ENCODE measurements around the gene CCM2L.

DNA sequence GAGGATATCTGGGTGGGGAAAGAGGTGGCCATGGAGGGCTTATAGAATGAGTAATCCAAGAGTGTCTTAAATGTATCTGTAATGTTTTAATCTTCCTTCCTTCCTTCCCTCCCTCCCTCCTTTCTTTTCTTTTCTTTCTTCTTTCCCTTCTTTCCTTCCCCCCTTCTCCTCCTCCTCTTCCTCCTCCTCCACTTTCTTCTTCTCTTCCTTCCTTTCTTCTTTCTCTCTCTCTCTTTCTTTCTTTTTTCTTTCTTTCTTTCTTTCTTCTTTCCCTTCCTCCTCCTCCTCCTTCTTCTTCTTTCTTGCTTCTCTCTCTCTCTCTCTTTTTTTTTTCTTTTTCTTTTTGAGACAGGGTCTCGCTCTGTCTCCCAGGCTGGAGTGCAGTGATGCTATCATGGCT lies 49.0 kb downstream of the CCM2L start:
- TF ChIP-seq MTA3 (IDR thresholded peaks at IDR 0.05; ENCODE audit: borderline replicate concordance, low read length) (no peak), HDAC2 (IDR thresholded peaks at IDR 0.05) (no peak), EZH2 (IDR thresholded peaks at IDR 0.05; ENCODE audit: borderline replicate concordance, control insufficient read depth, low read depth, low read length) (no peak), POLR2A (IDR thresholded peaks at IDR 0.05; ENCODE audit: low read depth, low read length) (no peak), RELA (IDR thresholded peaks at IDR 0.05; ENCODE audit: borderline replicate concordance, partially characterized antibody) (no peak)
- TF ChIP-seq, protein P1, sequence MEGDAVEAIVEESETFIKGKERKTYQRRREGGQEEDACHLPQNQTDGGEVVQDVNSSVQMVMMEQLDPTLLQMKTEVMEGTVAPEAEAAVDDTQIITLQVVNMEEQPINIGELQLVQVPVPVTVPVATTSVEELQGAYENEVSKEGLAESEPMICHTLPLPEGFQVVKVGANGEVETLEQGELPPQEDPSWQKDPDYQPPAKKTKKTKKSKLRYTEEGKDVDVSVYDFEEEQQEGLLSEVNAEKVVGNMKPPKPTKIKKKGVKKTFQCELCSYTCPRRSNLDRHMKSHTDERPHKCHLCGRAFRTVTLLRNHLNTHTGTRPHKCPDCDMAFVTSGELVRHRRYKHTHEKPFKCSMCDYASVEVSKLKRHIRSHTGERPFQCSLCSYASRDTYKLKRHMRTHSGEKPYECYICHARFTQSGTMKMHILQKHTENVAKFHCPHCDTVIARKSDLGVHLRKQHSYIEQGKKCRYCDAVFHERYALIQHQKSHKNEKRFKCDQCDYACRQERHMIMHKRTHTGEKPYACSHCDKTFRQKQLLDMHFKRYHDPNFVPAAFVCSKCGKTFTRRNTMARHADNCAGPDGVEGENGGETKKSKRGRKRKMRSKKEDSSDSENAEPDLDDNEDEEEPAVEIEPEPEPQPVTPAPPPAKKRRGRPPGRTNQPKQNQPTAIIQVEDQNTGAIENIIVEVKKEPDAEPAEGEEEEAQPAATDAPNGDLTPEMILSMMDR (IDR thresholded peaks at IDR 0.05 in 2 of 3, conservative IDR thresholded peaks at IDR 0.05 in 1 of 3; ENCODE audit: control insufficient read depth in 2 of 3, extremely low read depth in 1 of 3, insufficient read depth in 1 of 3, low read depth in 3 of 3, low read length in 3 of 3) = no peak
- TF ChIP-seq, protein P2, sequence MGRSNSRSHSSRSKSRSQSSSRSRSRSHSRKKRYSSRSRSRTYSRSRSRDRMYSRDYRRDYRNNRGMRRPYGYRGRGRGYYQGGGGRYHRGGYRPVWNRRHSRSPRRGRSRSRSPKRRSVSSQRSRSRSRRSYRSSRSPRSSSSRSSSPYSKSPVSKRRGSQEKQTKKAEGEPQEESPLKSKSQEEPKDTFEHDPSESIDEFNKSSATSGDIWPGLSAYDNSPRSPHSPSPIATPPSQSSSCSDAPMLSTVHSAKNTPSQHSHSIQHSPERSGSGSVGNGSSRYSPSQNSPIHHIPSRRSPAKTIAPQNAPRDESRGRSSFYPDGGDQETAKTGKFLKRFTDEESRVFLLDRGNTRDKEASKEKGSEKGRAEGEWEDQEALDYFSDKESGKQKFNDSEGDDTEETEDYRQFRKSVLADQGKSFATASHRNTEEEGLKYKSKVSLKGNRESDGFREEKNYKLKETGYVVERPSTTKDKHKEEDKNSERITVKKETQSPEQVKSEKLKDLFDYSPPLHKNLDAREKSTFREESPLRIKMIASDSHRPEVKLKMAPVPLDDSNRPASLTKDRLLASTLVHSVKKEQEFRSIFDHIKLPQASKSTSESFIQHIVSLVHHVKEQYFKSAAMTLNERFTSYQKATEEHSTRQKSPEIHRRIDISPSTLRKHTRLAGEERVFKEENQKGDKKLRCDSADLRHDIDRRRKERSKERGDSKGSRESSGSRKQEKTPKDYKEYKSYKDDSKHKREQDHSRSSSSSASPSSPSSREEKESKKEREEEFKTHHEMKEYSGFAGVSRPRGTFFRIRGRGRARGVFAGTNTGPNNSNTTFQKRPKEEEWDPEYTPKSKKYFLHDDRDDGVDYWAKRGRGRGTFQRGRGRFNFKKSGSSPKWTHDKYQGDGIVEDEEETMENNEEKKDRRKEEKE (IDR thresholded peaks at IDR 0.05) = no peak
